DND-41 (cell line): Measurements from ENCODE around the gene GSC2.

Experiments
- ATAC-seq: fragments of 200-7000 bp; cut with Tn5 transposase; 3 replicates; pipeline ENCODE4 v1.9.1; 2021; ENCODE audit warnings: low read depth; ENCODE audit not compliant: insufficient read depth
- DNase-seq: peaks from one replicate; pipeline ENCODE4 v3.0.0-alpha.2; 2020
- H2AFZ ChIP-seq: 2 replicates; pipeline ENCODE4 v1.6.0; 2012; ENCODE audit warnings: low read depth, low read length
- H3K27ac ChIP-seq: 2 replicates; pipeline ENCODE4 v1.5.1; 2012; ENCODE audit warnings: low read length, inconsistent platforms
- H3K27me3 ChIP-seq: fragments of 200-600 bp; sonication (generic); 2 replicates; pipeline ENCODE4 v1.6.0; 2012; ENCODE audit warnings: low read length, mild to moderate bottlenecking, inconsistent platforms; ENCODE audit not compliant: insufficient read depth, poor library complexity
- H3K36me3 ChIP-seq: 2 replicates; pipeline ENCODE4 v1.5.1; 2012; ENCODE audit warnings: low read length, inconsistent platforms; ENCODE audit not compliant: insufficient read depth
- H3K4me1 ChIP-seq: 2 replicates; pipeline ENCODE4 v1.5.1; 2012; ENCODE audit warnings: mild to moderate bottlenecking, low read length; ENCODE audit not compliant: insufficient read depth
- H3K4me2 ChIP-seq: 2 replicates; pipeline ENCODE4 v1.6.0; 2012; ENCODE audit warnings: mild to moderate bottlenecking, moderate library complexity, low read length, inconsistent platforms; ENCODE audit not compliant: insufficient read depth
- H3K4me3 ChIP-seq, 2 experiments: fragments of 200-600 bp in 1 of 2; shearing (Covaris generic) in 1 of 2; 2 replicates each; pipeline ENCODE4 v1.5.1; 2012 to 2016; ENCODE audit warnings: inconsistent platforms in 2 of 2, low read length in 2 of 2, mild to moderate bottlenecking in 2 of 2, low read depth in 1 of 2, moderate library complexity in 1 of 2
- H3K79me2 ChIP-seq: 2 replicates; pipeline ENCODE4 v1.6.0; 2012; ENCODE audit warnings: low read length, inconsistent platforms; ENCODE audit not compliant: insufficient read depth
- H3K9ac ChIP-seq: 2 replicates; pipeline ENCODE4 v1.6.0; 2012; ENCODE audit warnings: low read depth, mild to moderate bottlenecking, inconsistent platforms, low read length, moderate library complexity
- H3K9me3 ChIP-seq: 2 replicates; pipeline ENCODE4 v1.5.1; 2012; ENCODE audit warnings: low read length, moderate library complexity, mild to moderate bottlenecking, inconsistent platforms; ENCODE audit not compliant: insufficient read depth, severe bottlenecking
- H4K20me1 ChIP-seq: 2 replicates; pipeline ENCODE4 v1.6.0; 2012; ENCODE audit warnings: low read length; ENCODE audit not compliant: insufficient read depth
- EZH2 ChIP-seq: IDR thresholded peaks from 3 replicates; pipeline ENCODE4 v1.6.1; 2012; ENCODE audit warnings: borderline replicate concordance, low read depth, mild to moderate bottlenecking, moderate library complexity, low read length, inconsistent platforms; ENCODE audit not compliant: severe bottlenecking
- TF ChIP-seq, protein P1 (sequence below): IDR thresholded peaks from 2 replicates; pipeline ENCODE4 v1.5.1; 2012; ENCODE audit warnings: borderline replicate concordance, low read length, moderate library complexity, mild to moderate bottlenecking; ENCODE audit not compliant: poor library complexity, severe bottlenecking; ENCODE audit errors: extremely low read depth

The GSC2 gene

DNA sequence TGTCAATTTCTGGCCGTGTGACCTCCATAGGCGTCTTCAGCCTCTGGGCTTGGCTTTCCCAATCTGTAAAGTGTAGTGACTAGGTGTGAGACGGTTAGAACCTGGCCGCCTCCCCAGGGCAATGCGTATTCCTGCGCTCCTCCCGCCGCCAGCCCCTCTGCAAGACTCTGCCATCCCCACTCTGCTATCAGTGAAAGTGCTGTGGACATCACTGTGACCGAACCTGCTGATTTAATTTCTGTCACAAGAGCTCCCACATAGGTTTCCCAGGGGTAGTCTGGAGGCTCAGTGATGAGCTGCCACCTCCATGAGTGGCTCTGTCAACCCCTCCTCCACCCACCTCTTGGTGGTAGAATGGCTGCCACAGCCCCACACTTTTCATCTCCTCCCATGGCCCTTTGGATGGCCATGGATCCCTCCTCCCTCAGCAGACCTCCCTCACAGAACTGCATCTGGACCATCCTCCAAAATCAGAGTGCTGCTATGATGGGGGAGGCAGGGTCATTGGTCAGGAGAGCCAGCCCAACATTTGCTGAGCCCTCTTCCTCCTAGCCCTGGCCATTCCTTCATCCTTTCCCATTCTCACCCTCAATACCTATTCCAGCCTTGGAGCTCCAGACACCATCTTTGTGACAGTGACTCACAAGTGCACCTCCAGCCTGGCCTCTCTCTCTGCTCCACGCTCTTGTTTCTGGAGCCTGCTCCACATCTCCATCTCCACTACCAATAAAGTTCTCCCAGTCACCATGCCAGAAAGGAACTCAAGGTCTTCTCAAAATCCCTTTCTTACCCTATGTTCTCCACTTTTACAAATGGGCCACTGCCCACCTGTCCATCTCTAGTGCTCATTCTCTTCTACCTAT lies 1.5 kb upstream of the GSC2 start:
- DNase-seq: no peak
- no peaks in the 10 kb centered on the region for H4K20me1 ChIP-seq
- no peak overlapping the region for H3K4me2 ChIP-seq
- no peaks in the 10 kb centered on the region for H3K79me2 ChIP-seq
- no peak overlapping the region for H2AFZ ChIP-seq
- no peak overlapping the region for H3K27ac ChIP-seq
- no peaks in the 10 kb centered on the region for H3K4me1 ChIP-seq
- no peak for ATAC-seq
- no peaks in the 10 kb centered on the region for H3K36me3 ChIP-seq
- H3K9ac ChIP-seq: no peak overlapping the region
- TF ChIP-seq EZH2: no peak
- TF ChIP-seq, protein P1, sequence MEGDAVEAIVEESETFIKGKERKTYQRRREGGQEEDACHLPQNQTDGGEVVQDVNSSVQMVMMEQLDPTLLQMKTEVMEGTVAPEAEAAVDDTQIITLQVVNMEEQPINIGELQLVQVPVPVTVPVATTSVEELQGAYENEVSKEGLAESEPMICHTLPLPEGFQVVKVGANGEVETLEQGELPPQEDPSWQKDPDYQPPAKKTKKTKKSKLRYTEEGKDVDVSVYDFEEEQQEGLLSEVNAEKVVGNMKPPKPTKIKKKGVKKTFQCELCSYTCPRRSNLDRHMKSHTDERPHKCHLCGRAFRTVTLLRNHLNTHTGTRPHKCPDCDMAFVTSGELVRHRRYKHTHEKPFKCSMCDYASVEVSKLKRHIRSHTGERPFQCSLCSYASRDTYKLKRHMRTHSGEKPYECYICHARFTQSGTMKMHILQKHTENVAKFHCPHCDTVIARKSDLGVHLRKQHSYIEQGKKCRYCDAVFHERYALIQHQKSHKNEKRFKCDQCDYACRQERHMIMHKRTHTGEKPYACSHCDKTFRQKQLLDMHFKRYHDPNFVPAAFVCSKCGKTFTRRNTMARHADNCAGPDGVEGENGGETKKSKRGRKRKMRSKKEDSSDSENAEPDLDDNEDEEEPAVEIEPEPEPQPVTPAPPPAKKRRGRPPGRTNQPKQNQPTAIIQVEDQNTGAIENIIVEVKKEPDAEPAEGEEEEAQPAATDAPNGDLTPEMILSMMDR: no peak
- H3K9me3 ChIP-seq: no peaks in the 10 kb centered on the region
- H3K27me3 ChIP-seq: no peaks in the 10 kb centered on the region
- no peak overlapping the region for H3K4me3 ChIP-seq

DNA sequence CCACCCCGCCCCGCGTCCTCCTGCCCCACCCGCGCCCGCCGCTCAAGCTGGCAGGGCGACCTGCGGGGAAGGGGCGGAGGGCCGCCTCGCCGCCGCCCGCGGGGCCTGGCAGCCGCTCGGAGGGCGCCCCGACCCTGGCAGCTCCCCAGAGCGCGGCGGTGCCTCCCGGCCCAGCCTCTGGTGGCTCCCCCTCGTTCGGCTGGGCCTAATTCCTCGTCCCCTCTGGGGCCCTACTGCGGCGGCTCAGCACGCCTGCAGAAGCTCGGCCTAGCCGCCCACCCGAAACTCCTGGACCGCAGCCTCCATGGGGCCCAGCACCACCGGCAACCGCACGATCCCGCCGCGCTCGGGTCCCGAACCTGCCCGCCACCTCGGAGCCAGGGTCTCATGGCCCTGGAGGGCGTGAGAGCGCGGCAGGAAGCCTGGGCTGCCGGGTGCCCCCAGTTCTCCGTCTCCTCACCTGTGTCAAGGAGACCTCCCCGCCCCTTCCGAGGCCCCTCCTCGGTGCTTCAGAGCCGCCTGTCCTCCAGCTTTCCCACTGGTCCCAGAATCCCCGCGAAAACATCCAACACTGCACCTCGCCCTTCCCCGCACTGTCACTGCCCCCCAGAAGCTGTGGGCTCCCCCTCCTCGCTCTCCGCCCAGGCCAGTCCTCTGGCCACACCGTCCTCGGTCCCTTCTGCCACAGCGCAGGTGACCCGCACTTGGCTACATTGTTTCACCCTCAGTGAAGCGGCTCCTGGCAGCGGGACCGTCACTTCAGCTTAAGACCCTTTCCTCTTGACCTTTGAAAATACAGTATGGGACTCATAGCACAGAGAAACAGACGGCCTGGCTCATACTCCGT lies 613 bp upstream of the GSC2 start:
- no peaks in the 10 kb centered on the region for H3K4me1 ChIP-seq
- H3K36me3 ChIP-seq: no peaks in the 10 kb centered on the region
- DNase-seq (no peak), ATAC-seq (no peak)
- TF ChIP-seq, protein P1: no peak
- no peak for TF ChIP-seq EZH2
- H3K79me2 ChIP-seq: no peaks in the 10 kb centered on the region
- H3K27ac ChIP-seq: no peak overlapping the region
- no peak overlapping the region for H3K9ac ChIP-seq
- no peaks in the 10 kb centered on the region for H4K20me1 ChIP-seq
- no peak overlapping the region for H3K4me2 ChIP-seq
- H3K27me3 ChIP-seq: no peaks in the 10 kb centered on the region
- no peak overlapping the region for H3K4me3 ChIP-seq
- no peak overlapping the region for H2AFZ ChIP-seq
- no peaks in the 10 kb centered on the region for H3K9me3 ChIP-seq

DNA sequence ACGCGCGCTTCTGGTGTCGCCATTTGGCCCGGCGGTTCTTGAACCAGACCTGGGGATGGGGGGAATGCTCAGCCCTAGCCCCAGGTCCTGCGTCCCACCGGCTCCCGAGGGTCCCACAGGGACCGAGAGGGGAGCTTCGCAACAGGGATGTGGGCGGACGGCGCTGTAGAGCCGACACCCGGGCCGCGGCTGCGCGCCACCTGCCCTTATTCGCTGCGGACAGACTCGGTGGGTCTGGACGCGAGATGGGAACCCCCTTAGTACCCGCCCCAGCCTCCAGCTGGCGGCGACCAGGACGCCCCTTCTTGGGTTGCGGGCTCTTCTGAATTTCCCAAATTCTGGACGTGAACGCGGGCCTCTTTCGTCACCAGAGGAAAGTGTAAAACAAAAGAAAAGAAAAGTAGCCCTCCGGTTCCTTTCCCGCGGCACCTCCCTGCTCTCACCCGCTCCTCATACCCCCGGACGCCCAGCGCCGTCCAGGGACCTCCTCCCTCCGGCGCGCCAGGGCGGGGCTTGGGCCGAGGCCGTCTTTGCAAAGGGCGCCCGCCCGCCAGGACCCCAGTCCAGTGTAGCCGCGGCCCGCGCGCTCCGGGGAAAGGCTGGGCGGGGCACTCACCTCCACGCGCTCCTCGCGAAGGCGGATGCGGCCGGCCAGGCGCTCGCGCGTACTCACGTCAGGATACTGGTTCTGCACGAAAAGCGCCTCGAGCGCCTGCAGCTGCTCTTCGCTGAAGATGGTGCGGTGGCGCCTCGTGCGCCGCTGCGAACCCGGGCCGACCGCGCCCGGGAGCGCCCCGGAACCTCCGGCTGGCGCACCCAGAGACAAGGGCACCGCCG lies 827 bp downstream of the GSC2 start:
- no peaks in the 10 kb centered on the region for H3K27me3 ChIP-seq
- no peak overlapping the region for H2AFZ ChIP-seq
- no peaks in the 10 kb centered on the region for H3K36me3 ChIP-seq
- no peak for TF ChIP-seq EZH2
- TF ChIP-seq, protein P1: no peak
- H3K79me2 ChIP-seq: peaks cover 2% of the 10 kb centered on the region
- no peak overlapping the region for H3K27ac ChIP-seq
- no peaks in the 10 kb centered on the region for H4K20me1 ChIP-seq
- no peak overlapping the region for H3K4me2 ChIP-seq
- no peak overlapping the region for H3K9ac ChIP-seq
- H3K4me3 ChIP-seq: no peak overlapping the region
- peaks cover 6% of the 10 kb centered on the region for H3K4me1 ChIP-seq
- ATAC-seq (no peak), DNase-seq (no peak)
- H3K9me3 ChIP-seq: no peaks in the 10 kb centered on the region
